GM18951 (cell line): ENCODE measurements around the gene ZPBP2.

Source experiments
- POLR2A ChIP-seq: IDR thresholded peaks from 4 replicates; pipeline ENCODE4 v1.6.1; 2011; ENCODE audit warnings: mild to moderate bottlenecking; ENCODE audit not compliant: insufficient read length, insufficient read depth; ENCODE audit errors: extremely low read depth
- in situ Hi-C: fragments of 300-500 bp; cut with MboI; formaldehyde crosslinking; loops from one replicate; pipeline ENCODE4 v1.12.0; 2022; ENCODE audit warnings: low sequenced_read_pairs, mixed read lengths, inconsistent platforms; ENCODE audit not compliant: unreplicated experiment

Gene ZPBP2, protein sequence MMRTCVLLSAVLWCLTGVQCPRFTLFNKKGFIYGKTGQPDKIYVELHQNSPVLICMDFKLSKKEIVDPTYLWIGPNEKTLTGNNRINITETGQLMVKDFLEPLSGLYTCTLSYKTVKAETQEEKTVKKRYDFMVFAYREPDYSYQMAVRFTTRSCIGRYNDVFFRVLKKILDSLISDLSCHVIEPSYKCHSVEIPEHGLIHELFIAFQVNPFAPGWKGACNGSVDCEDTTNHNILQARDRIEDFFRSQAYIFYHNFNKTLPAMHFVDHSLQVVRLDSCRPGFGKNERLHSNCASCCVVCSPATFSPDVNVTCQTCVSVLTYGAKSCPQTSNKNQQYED

DNA sequence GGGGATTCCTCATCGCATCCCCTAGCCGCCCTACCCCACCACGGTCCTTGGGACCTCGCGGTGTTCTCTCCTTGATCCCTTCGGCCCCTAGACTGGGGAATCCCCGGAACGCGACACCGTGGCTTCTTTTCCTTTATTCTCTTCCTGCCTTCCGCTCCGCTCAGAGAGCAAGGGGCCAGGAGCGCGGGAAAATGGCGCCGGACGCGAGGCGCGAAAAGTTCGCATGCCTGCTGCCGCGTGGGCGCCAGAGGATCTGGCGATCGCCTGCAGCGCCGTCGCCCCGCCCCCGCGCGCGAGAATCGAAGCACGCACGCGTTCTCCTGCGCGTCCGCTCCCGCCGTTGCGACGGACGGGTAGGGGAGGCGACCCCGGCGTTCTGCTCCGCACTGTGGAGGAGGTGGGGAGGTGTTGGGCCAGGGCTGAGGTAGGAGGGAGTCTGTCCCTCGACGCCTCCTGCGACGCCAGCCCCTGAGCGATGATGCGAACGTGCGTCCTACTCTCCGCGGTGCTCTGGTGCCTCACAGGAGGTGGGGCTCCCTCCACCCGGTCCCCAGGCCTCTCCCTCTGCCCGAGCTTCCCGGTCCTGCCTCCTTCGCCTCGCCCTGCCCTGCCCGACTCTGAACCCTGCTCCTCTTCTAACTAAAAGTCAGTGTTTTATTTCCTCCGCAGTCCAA is at the start of gene ZPBP2:
ZPBP2 (plus strand) TSS at position 323 of the 674 bp plus-strand sequence; CDS start at position 476, 153 bp downstream.
- TF ChIP-seq POLR2A, result peak; percentile 32

DNA sequence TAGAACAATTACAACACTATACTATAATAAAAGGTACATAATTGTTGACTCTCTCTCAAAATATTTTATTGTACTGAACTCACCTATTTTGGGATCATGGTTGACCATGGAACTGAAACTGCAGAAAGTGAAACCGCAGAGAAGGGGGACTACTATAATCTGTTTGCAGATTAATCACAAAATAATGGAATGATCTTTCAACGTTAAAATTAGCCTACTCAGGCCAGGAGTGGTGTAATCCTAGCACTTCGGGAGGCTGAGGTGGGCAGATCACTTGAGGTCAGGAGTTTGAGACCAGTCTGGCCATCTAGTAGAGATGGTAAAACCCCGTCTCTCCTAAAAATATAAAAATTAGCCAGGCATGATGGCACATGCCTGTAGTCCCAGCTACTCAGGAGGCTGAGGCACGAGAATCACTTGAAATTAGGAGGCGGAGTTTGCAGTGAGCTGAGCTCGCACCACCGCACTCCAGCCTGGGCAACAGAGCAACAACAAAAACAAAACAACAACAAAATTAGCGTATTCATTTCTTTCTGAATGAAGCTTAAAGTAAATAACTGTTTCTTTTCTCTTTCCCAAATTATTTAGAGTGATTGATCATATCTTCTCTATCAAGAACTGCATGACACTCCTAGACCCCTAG is 49.5 kb upstream of the ZPBP2 start:
- in situ Hi-C loops, result no loop called here
- TF ChIP-seq POLR2A, result no peak

More for the DNA sequence above, at the start of gene ZPBP2:
- in situ Hi-C loops, result no loop called here

DNA sequence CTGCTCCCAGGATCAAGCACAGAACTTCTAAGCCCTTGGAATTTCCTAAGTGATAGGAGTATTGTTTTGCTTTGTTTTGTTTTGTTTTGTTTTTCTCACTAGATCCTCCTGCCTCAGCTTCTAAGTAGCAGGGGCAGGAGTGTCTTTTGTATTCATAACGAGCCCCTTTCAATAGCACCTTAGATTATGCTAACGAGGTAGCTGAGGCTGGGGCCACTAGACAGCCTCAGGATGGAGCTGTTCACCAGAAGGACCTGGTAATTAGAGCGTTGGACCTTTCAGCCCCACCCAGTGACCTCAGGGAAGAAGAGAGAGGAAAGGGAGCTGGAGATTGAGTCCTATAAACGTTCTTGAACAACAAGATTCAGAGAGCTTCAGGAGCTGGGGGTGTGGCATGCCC is 47.5 kb upstream of the ZPBP2 start:
- in situ Hi-C loops, result no loop called here
- no peak for TF ChIP-seq POLR2A

DNA sequence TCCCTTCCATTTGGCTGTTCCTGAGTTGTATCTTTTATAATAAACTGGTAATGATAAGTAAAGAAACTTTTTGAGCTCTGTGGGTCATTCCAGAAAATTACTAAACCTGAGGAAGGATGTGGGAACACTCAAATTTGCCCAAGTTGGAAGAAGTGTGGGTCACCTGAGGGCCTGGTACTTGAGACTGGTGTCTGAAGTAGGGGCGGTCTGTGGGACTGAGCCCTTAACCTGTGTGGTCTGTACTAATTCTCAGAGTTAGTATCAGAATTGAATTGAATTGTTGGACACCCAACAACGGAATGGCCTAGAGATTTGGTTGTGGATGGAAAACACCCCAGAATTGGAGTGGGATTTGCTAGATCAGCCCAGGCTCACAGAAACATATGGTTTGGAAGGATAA is 47.0 kb upstream of the ZPBP2 start:
- in situ Hi-C loops, result no loop called here
- TF ChIP-seq POLR2A, result no peak

DNA sequence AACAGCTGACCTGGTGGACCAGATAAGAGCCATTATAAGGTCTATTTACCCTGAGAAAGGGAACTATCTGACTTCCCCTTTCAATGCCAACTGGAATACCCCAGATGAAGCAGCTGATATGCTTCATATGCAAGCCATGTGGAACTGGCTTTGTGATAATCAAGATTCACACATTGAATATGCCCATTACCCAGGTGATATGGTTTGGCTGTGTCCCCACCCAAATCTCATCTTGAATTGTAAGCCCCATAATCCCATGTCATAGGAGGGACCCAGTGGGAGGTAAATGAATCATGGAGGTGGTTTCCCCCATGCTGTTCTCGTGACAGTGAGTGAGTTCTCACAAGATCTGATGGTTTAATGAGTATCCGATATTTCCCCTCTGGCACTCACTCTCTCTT is 46.0 kb upstream of the ZPBP2 start:
- in situ Hi-C loops, result no loop called here
- TF ChIP-seq POLR2A, result no peak

DNA sequence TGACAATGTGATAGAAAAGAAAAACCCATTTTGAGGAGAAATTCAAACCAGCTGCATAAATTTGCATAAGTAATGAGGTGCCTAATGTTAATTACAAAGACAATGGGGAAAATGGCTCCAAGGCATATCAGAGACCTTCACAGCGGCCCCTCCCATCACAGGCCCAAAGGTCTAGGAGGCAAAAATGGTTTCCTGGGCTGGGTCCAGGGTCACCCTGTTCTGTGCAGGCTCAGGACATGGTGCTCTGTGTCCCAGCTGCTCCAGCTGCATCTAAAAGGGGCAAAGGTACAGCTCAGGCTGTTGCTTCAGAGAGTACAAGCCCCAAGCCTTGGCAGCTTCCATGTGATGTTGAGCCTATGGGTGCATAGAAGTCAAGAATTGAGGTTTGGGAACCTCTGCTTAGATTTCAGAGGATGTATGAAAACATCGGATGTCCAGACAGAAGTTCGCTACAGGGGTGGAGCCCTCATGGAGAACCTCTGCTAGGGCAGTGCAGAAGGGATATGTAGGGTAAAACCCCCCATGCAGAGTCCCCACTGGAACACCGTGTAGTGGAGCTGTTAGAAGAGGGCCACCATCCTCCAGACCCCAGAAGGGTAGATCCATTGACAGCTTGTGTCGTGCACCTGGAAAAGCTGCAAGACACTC is 44.5 kb upstream of the ZPBP2 start:
- TF ChIP-seq POLR2A, result no peak
- in situ Hi-C loops, result no loop called here

DNA sequence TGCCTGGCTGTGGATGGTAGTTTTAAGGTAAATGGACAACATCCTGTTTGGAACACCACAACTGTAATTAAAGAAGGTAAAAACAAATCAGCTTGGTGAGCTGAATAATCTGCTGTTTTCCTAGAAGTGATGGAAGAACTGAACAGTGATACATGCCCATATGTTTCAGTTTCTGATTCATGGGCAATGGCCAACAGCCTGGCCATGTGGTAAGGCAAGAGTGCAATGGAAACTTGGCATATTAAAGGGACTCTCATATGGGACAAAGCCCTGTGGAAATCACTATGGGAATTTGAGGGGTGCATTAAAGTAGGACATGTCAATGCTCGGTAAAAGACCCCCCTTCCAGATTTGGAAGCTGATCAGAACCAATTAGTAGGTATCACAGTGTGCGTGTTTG is 41.7 kb upstream of the ZPBP2 start:
- TF ChIP-seq POLR2A, result no peak
- in situ Hi-C loops, result no loop called here

DNA sequence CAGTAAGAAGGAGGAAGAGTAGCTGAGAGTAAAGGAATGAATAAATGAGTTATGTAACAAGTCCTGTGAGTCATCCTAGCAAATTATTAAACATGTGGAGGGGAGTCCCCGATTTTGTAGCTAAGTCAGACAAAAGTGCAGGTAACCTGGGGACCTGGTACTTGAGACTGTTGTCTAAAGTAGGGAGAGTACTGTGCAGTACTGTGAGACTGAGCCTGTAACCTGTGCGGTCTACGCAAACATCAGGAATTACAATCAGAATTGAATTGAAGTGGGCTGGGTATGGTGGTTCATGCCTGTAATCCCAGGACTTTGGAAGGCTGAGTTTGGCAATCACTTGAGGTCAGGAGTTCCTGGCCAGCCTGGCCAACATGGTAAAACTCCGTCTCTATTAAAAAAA is 39.6 kb upstream of the ZPBP2 start:
- no peak for TF ChIP-seq POLR2A
- in situ Hi-C loops, result no loop called here

DNA sequence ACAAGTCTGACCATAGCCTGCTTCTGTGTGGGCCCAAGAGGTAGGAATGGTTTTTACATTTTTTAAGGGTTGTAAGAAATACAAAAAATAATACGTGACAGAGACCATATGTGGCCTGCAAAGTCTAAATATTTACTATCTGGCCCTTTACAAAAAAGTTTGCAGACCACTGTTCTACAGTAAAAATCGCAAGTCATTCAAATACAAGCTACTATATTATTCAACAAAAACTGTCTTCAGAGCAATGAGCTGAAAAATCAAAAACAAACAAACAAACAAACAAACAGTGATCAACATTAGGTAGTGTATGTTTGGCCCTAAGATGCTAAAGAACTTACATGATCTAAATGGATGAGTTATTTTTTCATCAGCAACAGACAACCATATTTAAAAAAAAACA is 36.4 kb upstream of the ZPBP2 start:
- in situ Hi-C loops, result no loop called here

DNA sequence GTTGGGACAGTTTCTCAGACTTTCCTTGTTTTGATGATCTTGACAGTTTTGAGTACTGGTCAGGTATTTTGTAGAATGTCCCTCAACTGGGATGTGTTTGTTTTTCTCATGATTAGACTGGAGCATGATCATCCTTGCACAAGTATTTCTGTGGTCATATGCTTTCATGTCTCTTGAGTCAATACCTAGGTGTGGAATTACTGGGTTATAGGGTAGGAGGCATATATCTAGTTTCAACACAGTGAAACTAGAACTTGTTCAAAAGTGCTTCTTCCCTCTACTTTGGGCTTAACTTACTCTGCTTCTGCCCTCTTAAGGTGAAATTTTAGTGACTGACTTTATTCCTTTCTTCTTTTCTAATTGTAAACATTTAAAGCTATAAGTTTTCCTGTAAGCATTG is 34.0 kb upstream of the ZPBP2 start:
- in situ Hi-C loops, result no loop called here
- TF ChIP-seq POLR2A, result no peak

More for the DNA sequence above, 36.4 kb upstream of the ZPBP2 start:
- TF ChIP-seq POLR2A, result no peak

DNA sequence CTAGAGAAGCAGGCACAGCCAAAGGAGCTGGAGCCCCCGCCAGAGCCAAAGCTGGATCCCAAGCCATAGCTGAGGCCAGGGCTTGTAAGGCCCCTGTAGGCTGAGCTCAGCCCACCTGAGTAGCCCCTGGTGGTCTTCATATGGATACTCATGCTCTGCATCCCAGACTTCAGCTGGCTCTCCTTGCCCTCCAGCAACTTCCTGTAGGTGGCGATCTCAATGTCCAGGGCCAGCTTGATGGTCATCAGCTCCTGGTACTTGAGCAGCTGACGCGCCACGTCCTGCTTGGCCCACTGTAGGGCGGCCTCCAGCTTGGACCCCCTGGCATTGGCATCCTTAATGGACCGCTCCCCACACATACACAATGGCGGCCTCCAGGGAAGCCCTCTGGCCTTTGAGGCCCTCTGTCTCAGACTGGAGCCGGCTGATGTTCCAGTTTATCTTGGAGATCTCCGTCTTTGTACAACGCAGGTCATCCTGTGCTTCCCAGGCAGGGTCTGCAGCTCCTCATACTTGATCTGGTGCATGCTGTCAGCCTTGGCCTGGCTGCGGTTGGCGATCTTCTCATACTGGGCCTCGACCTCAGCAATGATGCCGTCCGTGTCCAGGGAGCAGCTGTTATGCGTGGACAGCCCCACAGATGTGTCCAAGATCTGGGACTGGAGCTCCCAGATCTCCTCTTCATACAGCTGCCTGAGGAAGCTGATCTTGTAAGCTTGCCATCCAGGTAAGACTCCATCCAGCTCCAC is 32.8 kb upstream of the ZPBP2 start:
- TF ChIP-seq POLR2A, result peak; percentile 21

DNA sequence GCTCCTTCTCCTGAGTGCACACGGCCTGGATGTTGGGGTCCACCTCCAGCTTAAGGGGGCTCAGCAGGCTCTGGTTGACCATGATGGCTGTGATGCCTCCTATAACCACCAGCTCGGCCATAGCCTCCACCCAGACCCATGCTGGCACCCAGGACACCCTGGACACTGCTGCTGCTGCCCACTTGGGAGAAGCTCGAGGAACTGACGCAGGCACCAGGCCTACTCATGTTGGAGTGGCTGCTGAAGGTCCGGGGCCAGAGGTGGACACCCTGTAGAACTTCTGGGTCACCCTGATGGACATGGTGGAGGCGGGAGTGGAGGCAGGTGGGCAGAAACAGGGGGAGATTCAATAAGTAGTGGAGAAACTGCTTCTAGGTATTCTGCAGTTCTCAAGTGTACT is 31.9 kb upstream of the ZPBP2 start:
- in situ Hi-C loops, result no loop called here
- no peak for TF ChIP-seq POLR2A

More for the DNA sequence above, 32.8 kb upstream of the ZPBP2 start:
- in situ Hi-C loops, result no loop called here

DNA sequence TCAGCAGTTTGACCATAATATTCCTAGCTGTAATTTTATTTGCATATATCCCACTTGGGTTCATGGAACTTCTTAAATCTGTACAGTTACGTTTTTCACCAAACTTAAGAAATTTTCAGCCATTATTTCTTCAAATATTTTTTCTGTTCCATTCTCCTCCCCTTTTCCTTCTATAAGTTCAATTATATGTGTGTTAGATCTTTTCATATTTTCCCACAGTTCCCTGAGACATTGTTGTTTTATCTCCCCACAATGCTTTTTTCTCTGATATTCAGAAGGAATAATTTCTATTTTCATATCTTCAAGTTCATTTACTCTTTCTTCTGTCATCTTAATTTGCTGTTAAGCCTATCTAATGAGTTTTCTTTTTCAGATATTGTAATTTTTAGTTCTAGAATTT is 29.9 kb upstream of the ZPBP2 start:
- no peak for TF ChIP-seq POLR2A
- in situ Hi-C loops, result no loop called here
